Measurements from ENCODE around the gene ZNF236. TPM values are rescaled to one million over a fixed set of nuclear protein-coding genes. Genes with fewer than 3 reads are reported as not detected.
"Not testable (repeated sequence)": the region's sequence is repeated elsewhere in the genome, so short reads cannot be mapped to it uniquely, and the experiment has no call there.

The ZNF236 gene
- total RNA-seq, 1 experiment from 2014 or later, result 24.8 TPM

GRCh38 chr18:77016936-77017335 is 194.6 kb downstream of the ZNF236 start:
- Histone ChIP-seq H3K36me3 (ENCODE audit: insufficient read depth, low read length, poor library complexity, severe bottlenecking) (no peaks in the 10 kb centered on the region), H3K27ac (ENCODE audit: low read depth, low read length, poor library complexity, severe bottlenecking) (no peak overlapping the region), H3K4me1 (ENCODE audit: insufficient read depth, low read length, poor library complexity, severe bottlenecking) (no peaks in the 10 kb centered on the region), H3K27me3 (replicated peaks; ENCODE audit: insufficient read depth, low read depth, low read length, poor library complexity) (peaks cover 4% of the 10 kb centered on the region), H3K9me3 (ENCODE audit: low read depth, low read length, poor library complexity, severe bottlenecking) (no peaks in the 10 kb centered on the region), H3K4me3 (ENCODE audit: low read depth, low read length, poor library complexity, severe bottlenecking) (no peak overlapping the region)
- DNase-seq (ENCODE audit: low spot score), result no peak
- intact Hi-C loops (cut with micrococcal nuclease; ENCODE audit: unreplicated experiment), result no loop called here
- CTCF ChIA-PET, result no interaction called here
- TF ChIP-seq CTCF (conservative IDR thresholded peaks at IDR 0.05; ENCODE audit: low read depth, low read length) (no peak), EZH2 (IDR thresholded peaks at IDR 0.05; ENCODE audit: borderline replicate concordance, low read depth, low read length, poor library complexity, severe bottlenecking) (no peak)
- POLR2A ChIA-PET (ENCODE audit: low non-redundant PET), result no interaction called here
- BruUV-seq (replicated peaks), result no TSS peak

- H3K27ac ChIP-seq (ENCODE audit: low read depth, low read length, poor library complexity, severe bottlenecking), result no peak overlapping the region
- H3K4me3 ChIP-seq (ENCODE audit: low read depth, low read length, poor library complexity, severe bottlenecking), result no peak overlapping the region
- H3K9me3 ChIP-seq (ENCODE audit: low read depth, low read length, poor library complexity, severe bottlenecking), result no peaks in the 10 kb centered on the region
- no peaks in the 10 kb centered on the region for H3K36me3 ChIP-seq (ENCODE audit: insufficient read depth, low read length, poor library complexity, severe bottlenecking)
- H3K4me1 ChIP-seq (ENCODE audit: insufficient read depth, low read length, poor library complexity, severe bottlenecking), result no peaks in the 10 kb centered on the region
- CTCF ChIA-PET, result no interaction called here
- no peak for TF ChIP-seq CTCF (conservative IDR thresholded peaks at IDR 0.05; ENCODE audit: low read depth, low read length)
- POLR2A ChIA-PET (ENCODE audit: low non-redundant PET), result no interaction called here
- intact Hi-C loops (cut with micrococcal nuclease; ENCODE audit: unreplicated experiment), result no loop called here
- H3K27me3 ChIP-seq (replicated peaks; ENCODE audit: insufficient read depth, low read depth, low read length, poor library complexity), result no peaks in the 10 kb centered on the region
- no peak for DNase-seq (ENCODE audit: low spot score)
- no TSS peak for BruUV-seq (replicated peaks)
These were observed 195.0 kb downstream of the ZNF236 start for GRCh38 chr18:77017355-77017754.

- H3K36me3 ChIP-seq (ENCODE audit: insufficient read depth, low read length, poor library complexity, severe bottlenecking); intact Hi-C loops (cut with micrococcal nuclease; ENCODE audit: unreplicated experiment); H3K27ac ChIP-seq (ENCODE audit: low read depth, low read length, poor library complexity, severe bottlenecking); H3K27me3 ChIP-seq (replicated peaks; ENCODE audit: insufficient read depth, low read depth, low read length, poor library complexity); CTCF ChIA-PET; H3K9me3 ChIP-seq (ENCODE audit: low read depth, low read length, poor library complexity, severe bottlenecking); H3K4me3 ChIP-seq (ENCODE audit: low read depth, low read length, poor library complexity, severe bottlenecking); H3K4me1 ChIP-seq (ENCODE audit: insufficient read depth, low read length, poor library complexity, severe bottlenecking); POLR2A ChIA-PET (ENCODE audit: low non-redundant PET); DNase-seq (ENCODE audit: low spot score); BruUV-seq (replicated peaks): not testable (repeated sequence)
These were observed 196.3 kb downstream of the ZNF236 start for GRCh38 chr18:77018650-77019049.

- H3K27me3 ChIP-seq (replicated peaks; ENCODE audit: insufficient read depth, low read depth, low read length, poor library complexity), result no peaks in the 10 kb centered on the region
- H3K4me1 ChIP-seq (ENCODE audit: insufficient read depth, low read length, poor library complexity, severe bottlenecking), result no peaks in the 10 kb centered on the region
- H3K4me3 ChIP-seq (ENCODE audit: low read depth, low read length, poor library complexity, severe bottlenecking), result no peak overlapping the region
- H3K27ac ChIP-seq (ENCODE audit: low read depth, low read length, poor library complexity, severe bottlenecking), result no peak overlapping the region
- no TSS peak for BruUV-seq (replicated peaks)
- ChIA-PET CTCF (no interaction called here), POLR2A (ENCODE audit: low non-redundant PET) (no interaction called here)
- DNase-seq (ENCODE audit: low spot score), result no peak
- no peaks in the 10 kb centered on the region for H3K36me3 ChIP-seq (ENCODE audit: insufficient read depth, low read length, poor library complexity, severe bottlenecking)
- intact Hi-C loops (cut with micrococcal nuclease; ENCODE audit: unreplicated experiment), result no loop called here
- H3K9me3 ChIP-seq (ENCODE audit: low read depth, low read length, poor library complexity, severe bottlenecking), result no peaks in the 10 kb centered on the region
- TF ChIP-seq CTCF (conservative IDR thresholded peaks at IDR 0.05; ENCODE audit: low read depth, low read length) (no peak), EZH2 (IDR thresholded peaks at IDR 0.05; ENCODE audit: borderline replicate concordance, low read depth, low read length, poor library complexity, severe bottlenecking) (no peak)
These were observed 197.3 kb downstream of the ZNF236 start for GRCh38 chr18:77019641-77020040.

All from A673 (cell line).